Stimulated activated naive CD4-positive, alpha-beta T cell treated with Interleukin-2 at 50 U/mL for 16 hours (primary cell): ENCODE measurements around the gene CAB39L.

ENCODE experiments used
- DNase-seq: peaks from one replicate; lab custom pipeline; 2025; lab: John Stamatoyannopoulos, UW

Gene CAB39L

DNA sequence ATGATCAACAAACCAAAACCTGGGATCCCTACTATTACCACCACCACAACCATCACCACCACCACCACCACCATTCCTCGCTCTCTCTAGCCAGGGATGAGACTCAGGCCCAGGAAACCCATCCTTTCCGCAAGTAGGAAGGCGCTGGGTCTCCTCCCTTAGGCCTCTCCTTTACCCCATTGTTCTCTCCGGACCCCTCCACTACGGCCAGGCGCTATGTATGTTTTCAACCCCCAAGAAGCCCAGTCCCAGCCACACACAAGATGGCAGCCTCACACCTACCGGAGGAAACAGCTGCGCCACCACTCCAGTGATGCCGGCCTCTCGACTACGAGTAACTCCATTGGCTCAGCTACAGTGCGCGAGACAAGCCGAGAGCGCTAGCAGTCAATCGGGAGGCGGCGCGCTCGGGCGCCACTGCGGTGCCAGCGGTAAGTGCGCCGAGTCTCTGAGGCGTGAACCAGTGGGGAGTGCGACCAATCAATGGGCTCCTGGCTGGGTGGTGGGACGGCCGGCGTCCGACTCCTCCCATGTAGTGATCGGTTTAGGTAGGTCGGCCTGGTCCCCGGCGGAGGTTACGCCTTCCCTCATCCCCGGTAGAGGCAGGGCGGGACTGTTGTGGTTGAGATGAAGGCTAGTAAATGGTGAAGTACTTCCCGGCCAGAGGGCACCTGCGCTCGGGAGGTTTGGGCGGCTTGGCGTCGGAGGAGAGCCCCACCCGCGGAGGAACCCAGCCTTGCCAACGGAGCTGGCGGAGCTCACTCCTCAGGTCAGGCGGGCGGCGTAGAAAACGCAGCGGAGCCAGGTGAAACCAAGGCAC lies at the start of gene CAB39L, which contains the start of gene SETDB2:
Gene CAB39L (minus strand): TSS at position 361 of the 820 bp plus-strand sequence. CDS start 61,154 bp downstream, outside the sequence.
Gene SETDB2 (plus strand): TSS at position 571 of the 820 bp plus-strand sequence. CDS start 7,620 bp downstream, outside the sequence.
- peak; percentile 99 for DNase-seq

DNA sequence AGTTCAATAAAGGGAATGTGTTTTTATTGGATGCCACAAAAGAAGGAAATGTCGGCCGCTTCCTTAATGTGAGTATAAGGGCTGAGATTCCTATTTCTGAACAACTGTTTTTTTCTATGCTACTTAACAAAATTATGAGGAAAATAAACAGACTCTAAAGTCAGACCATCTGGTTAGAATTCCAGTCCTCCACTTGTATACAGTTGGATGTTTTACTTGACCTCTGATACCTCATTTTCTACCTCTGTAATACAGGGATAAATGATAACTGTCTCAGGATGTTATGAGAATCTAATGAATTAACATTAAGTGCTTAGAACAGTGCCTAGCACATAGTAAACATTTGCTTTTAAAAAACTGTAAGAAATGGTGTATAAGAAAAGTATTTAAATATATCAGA lies 44.7 kb upstream of the CAB39L start:
- DNase-seq = no peak

DNA sequence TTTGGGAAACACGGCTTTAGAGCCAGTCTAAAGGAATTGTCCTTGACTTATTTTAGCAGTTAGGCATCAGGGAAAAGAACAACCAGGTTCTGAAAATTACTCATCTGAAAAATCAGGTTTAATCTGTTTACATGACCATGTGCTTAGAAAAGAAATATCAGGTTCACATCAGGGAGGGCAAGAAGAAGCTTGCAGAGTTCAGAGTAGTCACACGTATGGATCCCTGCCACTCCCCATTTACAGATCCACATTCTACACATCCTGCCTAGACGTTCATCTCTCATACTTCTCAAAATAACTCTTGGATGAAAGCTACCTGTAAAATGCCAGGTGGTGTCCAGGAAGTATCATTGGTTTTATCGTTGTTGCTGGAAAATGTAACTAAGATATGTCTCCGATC lies 37.9 kb upstream of the CAB39L start:
- DNase-seq = no peak

DNA sequence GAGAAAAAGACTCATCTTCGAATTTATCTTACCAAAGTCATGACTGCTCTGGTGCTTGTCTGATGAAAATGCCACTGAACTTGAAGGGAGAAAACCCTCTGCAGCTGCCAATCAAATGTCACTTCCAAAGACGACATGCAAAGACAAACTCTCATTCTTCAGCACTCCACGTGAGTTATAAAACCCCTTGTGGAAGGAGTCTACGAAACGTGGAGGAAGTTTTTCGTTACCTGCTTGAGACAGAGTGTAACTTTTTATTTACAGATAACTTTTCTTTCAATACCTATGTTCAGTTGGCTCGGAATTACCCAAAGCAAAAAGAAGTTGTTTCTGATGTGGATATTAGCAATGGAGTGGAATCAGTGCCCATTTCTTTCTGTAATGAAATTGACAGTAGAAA lies 32.7 kb upstream of the CAB39L start:
- DNase-seq = no peak

DNA sequence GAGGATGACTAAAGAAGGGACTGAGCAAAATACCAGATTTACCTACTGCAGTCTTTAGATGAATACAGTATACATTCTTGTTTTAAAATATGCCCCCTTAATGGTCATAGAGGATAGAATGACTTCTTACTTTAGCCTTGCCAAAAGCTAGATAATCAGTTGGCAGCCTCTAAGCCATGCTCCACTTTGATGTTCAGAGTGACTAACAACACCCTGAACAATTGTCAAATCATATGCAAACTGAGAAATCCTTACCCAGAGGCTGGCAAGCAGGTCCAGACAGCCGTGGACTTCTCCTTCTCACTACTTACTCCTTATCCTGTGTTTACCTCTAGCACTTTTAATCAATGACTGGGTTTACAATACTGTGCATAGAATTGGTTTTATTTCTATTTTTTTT lies 28.3 kb upstream of the CAB39L start:
- DNase-seq = no peak

DNA sequence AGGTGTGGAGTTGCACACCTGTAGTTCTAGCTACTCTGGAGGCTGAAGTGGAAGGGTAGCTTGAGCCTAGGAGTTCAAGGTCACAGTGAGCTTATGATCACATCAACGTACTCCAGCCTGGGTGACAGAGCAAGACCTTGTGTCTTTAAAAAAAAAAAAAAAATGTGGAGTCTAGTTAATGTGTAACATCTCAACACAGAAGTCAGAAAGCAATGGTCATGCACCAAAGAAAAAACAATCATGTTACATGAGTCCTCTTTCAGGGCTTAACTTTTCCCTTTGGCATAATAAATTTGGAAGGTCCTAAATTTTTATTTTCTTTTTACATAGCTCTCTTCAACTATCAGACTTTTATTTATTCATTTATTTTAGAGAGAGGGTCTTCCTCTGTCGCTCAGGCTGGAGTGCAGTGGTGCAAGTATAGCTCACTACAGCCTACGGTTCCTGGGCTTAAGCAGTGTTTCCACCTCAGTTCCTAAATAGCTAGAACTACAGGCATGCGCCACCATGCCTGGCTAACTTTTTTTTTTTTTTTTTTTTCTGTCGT lies 22.5 kb upstream of the CAB39L start:
- no peak for DNase-seq

DNA sequence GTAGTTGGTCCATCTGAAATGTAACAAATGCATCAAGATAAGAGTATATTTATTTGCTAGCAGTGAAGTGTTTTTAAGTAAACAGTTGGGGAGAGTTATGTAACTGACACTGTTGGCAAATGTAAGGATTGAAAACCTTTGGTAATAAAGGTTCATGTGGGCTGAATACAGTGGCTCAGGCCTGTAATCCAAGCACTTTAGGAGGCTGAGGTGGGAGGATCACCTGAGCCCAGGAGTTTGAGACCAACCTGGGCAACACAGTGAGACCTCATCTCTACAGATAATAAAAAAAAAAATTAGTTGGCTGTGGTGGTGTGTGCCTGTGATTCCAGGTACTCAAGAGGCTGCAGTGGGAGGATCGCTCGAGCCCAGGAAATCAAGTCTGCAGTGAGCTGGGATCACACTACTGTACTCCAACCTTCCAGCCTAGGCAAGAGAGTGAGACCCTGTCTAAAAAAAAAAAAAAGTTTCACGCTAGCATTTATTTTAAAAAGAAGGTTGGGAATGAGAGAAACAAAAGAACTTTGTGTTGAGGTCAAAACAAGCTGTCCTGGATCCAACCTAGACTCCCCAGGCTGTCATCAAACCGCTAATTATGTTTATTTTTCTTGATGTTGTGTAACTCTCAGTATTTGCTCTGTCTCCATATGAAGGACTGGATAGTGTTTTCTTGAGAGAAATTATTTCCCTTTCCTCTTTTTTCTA lies 20.9 kb upstream of the CAB39L start:
- no peak for DNase-seq

DNA sequence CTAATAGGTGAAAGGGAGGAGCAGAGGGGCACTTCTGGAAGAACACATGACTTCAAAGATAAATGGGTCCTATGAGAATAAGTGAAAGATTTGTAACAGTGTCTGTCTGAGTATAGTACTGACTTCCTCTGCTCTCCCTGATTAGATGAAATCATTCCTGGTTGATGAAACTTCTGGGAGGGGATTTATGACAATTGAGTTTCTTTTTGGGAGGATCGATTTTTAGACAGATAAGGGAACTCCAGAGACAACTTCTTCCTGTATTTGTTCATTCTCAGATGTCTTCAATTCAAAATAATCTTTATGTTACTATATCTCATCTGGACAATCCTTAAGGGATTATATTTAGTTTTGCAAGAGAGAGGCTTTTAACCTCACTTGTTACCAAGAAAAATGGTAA lies 20.2 kb upstream of the CAB39L start:
- no peak for DNase-seq

DNA sequence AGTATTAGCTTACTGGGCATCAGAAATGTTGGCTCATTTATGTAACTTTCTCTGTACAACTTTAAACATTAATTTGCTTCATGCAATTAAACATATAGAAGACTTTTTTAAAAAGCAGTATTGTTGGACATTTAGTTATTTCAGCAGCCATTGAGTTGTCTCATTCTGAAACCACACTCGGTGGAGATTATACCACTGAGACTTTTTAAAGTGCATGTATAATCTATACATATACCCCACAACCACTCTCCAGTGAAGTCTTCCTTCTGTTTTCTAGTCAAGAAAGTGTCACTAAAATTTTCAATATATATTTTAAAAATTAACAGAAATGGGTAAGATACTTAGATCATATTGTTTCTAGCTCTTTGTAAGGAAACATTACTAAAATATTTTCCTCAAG lies 15.7 kb upstream of the CAB39L start:
- DNase-seq = no peak

DNA sequence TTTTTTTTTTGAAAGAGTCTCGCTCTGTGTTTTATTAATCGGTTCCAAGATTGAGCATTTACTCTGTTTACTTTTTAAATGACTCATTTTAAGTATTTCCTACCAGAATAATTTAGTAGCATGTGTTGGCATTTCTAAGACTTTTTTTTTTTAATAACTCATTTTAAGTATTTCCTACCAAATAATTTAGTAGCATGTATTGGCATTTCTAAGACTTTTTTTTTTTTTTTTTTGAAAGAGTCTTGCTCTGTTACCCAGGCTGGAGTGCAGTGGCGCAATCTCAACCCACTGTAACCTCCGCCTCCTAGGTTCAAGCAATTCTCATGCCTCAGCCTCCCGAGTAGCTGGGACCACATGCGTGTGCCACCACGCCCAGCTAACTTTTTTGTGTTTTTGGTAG lies 13.4 kb upstream of the CAB39L start:
- no peak for DNase-seq

DNA sequence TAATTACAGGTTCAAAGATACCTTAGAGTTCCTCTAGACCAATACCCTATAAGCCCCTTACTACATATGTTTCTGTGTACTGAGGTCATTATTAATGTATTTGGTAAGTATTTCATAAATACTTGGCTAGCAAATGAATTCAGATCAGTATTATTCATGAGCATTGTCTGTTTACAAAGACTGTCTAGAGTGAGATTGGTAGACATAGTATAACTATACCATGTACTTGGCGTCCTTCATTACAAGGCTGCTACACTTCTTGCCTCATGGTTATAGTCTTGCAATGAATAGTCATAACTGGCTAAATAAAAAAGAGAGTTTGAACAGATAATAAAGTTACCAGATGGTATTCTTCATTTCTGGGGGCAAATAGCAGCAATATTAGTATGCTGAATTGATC lies 12.3 kb upstream of the CAB39L start:
- DNase-seq = no peak

DNA sequence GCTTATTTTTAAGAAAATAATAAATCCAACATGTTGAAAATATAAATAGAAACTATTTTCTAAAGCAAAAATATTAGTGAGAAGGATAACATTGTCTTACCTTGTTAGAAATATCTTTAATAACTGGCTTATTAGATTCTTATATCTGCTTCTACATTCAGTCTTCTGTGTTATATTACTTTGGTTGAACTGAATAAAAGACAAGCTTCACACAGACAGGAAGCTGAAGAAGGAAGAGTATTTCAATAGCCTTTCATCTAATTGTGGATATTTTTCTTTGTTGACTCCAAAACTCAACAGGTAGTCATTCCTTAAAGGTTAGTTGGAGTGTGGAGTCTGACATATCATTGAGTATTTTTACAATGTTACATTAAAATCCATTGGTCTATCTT lies 11.1 kb upstream of the CAB39L start:
- DNase-seq = no peak

DNA sequence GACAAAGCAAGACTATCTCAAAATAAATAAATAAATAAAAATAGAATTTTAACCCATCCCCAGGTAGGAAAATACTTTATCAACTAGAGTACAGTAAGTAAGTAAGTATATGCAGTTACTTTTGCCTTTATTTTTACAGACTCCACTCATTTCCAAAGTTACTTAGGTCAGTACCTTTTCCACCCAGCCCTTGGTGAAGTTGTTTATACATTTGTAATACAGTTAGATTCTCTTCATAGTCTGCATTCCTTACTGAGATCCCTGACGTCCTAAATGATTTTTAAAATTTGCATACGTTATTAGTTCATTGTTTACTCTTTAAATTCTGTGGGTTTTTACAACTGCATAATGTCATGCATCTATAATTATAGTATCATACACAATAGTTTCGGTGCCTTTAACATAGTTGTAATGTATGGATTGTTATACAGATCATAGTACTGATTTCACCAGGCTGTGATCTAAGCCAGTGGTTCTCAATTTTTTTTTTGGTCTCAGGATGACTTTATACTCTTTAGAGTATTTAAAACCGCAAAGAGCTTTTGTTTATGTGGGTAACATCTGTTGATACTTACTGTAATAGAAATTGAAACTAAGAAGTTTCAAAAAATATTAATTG lies 10.6 kb upstream of the CAB39L start:
- no peak for DNase-seq

DNA sequence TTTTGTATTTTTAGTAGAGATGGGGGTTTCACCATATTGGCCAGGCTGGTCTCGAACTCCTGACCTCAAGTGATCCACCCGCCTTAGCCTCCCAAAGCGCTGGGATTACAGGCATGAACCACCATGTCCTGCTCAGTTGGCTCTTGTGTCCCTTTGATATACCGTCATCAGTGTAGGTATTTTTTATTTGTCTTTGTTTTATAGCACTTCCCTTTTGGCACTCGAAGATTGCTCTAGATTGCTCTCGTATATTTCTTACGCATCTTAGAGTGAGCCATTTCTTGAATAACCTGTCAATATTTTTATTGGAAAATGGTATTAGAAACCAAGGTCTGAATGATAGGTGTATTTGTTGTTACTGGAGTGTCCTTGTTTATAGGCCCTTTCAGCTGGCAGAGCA lies 9.6 kb upstream of the CAB39L start:
- DNase-seq = no peak

DNA sequence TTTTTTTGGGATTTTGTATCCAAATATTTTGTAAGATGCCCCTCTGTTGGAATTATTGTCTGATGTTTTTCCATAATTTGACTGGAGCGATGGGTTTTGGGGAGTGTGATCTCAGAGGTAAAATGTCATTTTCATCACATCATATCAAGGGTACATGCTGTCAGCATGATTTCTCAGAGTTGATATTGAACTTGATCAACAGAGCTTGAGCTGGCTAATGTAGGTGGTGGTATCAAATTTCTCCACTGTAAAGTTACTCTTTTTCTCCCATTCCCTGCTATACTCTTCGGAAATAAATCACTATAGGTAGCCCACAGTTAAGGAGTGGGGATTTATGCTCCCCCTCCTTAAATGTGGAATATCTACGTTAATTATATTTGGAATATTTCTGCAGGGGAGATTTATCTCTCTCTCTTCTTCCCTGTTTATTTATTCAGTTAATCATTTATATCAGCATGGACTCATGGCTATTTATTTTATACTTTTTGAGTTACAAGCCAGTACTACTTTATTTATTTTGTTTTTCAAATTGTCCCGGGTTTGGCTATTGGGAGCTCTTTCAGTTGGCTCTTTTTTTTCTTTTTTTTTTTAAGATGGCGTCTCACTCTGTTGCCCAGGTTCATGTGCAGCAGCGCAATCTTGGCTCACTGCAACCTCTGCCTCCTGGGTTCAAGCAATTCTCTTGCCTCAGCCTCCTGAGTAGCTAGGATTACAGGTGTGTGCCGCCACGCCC lies 9.0 kb upstream of the CAB39L start:
- DNase-seq = no peak

DNA sequence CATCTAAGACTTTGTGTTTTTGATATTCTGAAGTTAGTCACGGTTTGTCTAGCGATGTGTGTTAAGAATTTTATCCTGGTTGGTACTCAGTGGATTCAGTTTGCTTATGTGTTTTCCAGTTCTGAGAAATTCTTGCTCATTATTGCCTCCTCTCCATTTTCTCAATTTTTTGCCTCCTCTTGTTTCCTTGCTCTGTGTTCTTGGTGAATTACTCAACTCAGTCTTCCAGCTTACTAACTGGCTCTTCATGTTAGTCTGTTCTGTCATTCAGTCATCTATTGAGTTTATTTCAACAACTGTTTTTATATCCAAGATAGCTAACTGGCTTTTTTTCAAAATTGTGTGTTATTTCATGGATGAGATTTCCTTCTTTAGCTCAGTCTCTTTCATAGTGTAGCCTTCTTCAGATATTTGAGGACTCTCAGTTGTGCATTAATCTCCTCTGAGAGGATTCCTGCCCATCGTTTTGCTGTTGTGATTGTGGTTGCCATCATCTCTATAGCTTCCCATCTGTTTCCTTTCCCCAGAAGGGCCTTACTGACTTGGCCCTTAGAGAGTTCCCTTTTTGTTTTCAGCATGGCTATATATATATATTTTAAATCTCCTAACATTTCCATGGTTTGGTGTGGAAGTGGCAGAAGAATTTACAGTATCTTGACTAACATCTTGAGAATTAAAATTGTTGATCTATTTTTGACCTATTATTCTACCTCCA lies 6.4 kb upstream of the CAB39L start:
- DNase-seq = no peak

DNA sequence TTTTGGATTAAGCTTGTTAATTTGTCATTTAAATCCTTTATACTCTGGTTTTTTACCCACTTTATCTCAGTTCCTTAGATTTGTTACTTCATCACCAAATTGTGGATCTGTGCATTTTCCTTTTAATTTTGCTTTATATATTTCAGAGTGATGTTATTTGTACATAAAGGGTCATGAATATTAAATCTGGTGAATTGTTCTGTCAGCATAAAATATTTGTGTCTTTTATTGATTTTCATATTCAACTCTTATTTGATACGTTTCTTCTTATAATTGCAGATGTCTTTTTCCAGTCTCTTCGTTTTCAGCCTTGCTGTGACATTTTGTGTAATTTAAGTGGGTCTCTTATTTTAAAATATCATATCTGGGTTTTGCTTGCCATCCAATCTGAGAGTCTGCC lies 4.9 kb upstream of the CAB39L start:
- DNase-seq = no peak

DNA sequence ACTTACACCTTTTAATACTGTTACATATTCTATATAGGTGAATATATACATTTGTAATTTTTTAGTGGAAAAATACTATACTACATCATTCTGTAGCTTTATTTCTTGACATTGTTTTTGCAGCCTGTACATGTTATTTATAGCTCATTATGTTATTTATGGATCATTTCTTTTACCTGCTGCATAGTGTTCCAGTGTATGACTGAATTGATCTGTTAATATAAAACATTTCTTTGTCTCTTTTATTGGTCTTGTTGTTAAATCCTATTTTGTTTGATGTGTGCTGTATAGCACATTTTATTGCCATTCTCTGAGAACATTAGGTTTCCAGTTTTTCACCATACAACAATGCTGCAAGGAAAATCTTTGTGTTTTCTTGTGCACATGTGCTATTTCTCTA lies 2.6 kb upstream of the CAB39L start:
- DNase-seq = no peak

DNA sequence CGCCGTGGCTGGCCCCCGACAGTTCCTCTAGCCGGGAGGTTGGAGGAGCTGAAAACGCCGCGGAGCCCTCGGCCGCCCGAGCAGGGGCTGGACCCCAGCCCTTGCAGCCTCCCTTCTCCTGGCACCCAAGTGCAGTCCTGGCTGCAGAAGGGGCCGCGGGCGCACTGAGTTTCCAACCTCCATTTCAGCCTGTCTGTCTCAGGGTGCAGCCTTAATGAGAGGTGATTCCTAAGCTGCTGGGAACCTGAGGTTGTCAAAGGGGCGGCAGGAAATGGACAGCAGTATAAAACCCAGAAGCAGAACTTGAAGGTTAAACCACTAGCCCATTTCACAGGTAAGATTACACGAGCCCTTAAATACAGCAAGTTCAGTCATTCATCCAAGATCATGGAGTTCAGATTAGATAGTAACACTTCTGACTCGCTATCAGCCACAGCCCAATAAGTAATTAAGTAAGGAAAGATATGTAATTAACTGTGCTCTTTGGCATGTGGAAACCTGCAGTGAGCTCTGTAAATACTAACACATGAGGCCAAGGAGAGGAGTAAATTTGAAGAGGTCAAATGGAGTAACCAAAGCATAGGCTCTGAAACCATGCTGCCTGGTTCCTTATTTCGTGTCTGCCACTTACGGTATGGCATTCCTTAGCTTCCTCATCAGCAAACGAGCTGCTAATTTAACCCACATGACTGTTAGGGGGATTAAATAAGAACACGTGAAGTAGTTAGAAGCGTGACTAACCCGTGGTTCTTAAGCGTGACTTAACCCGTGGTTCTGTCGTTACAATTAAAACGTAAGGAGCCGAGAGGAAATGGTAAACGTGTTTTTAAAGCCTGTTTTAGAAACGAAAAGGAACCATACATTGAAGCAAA lies 896 bp upstream of the CAB39L start:
- peak; percentile 5 for DNase-seq

DNA sequence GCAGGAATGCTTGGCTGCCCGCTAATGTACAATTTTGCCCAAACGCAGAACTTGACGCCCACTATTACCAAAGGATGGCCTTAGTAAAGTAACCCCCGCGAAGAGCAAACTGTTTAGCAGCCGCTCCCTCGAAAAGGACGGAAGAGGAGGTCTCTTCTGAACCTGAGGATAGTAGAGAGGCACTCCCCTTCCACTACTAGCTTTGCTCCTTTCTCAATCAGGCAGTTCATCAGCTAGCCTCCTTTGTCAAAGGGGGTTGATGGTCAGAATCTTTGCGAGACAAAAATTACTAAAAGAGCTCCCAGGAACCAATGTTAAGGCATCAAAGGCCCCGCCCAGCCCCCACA lies 534 bp downstream of the CAB39L start:
- DNase-seq = no peak

DNA sequence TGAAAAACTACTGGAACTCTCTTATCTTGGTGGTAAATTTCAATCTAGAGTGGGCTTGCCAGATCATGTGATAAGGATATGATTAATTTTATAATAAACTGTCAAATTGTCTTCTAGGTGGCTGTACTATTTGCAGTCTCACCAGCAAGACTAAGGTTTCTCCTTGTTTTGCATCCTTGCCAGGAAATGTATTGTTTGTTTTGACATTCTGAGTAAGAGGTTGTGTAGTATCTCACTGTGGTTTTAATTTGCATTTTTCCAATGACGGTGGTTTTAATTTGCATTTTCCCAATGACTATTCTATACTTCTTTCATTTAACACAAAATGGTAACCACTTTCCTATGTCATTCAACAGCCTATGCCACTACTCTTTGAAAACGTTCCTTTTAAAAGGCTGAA lies 2.0 kb downstream of the CAB39L start:
- no peak for DNase-seq
